A673 (cell line): Measurements from ENCODE around the gene CYSRT1. TPM values are rescaled to one million over a fixed set of nuclear protein-coding genes. Genes with fewer than 3 reads are reported as not detected.
"Not testable (repeated sequence)": the region's sequence is repeated elsewhere in the genome, so short reads cannot be mapped to it uniquely, and the experiment has no call there.

Source experiments
- BruUV-seq: library from RNA; stranded (reverse); fragments of 400-500 nt; replicated peaks from 2 replicates; lab custom pipeline; 2021; lab: Mats Ljungman, UMichigan
- CTCF ChIA-PET: fragments of 300-600 bp; sonication (Branson Sonifier 250); formaldehyde crosslinking; loops from one replicate; lab custom pipeline; 2022; ENCODE audit warnings: antibody characterized with exemption; lab: Charles Lee
- POLR2A ChIA-PET: fragments of 300-600 bp; sonication (Branson Sonifier 250); formaldehyde crosslinking; loops from one replicate; lab custom pipeline; 2022; ENCODE audit warnings: antibody characterized with exemption; ENCODE audit not compliant: low non-redundant PET; lab: Charles Lee
- DNase-seq: peaks from one replicate; pipeline ENCODE4 v3.0.0-alpha.2; 2015; ENCODE audit warnings: low spot score
- H3K27ac ChIP-seq: fragments of 200-600 bp; sonication (generic); 2 replicates; pipeline ENCODE4 v1.5.1; 2016; ENCODE audit warnings: mixed run types, low read depth, mild to moderate bottlenecking, mixed read lengths, antibody characterized with exemption, low read length; ENCODE audit not compliant: poor library complexity, severe bottlenecking
- H3K27me3 ChIP-seq: fragments of 200-600 bp; sonication (generic); replicated peaks from 2 replicates; pipeline ENCODE4 v1.6.1; 2017; ENCODE audit warnings: mixed run types, low read depth, mild to moderate bottlenecking, mixed read lengths, antibody characterized with exemption, low read length; ENCODE audit not compliant: insufficient read depth, poor library complexity
- H3K36me3 ChIP-seq: fragments of 200-600 bp; sonication (generic); 2 replicates; pipeline ENCODE4 v1.6.1; 2016; ENCODE audit warnings: mixed run types, mild to moderate bottlenecking, mixed read lengths, antibody characterized with exemption, low read length; ENCODE audit not compliant: insufficient read depth, poor library complexity, severe bottlenecking
- H3K4me1 ChIP-seq: fragments of 200-600 bp; sonication (generic); 2 replicates; pipeline ENCODE4 v1.6.1; 2017; ENCODE audit warnings: mixed run types, mild to moderate bottlenecking, mixed read lengths, antibody characterized with exemption, low read length; ENCODE audit not compliant: insufficient read depth, poor library complexity, severe bottlenecking
- H3K4me3 ChIP-seq: fragments of 200-600 bp; sonication (generic); 2 replicates; pipeline ENCODE4 v1.5.1; 2016; ENCODE audit warnings: low read depth, mixed run types, mild to moderate bottlenecking, mixed read lengths, low read length; ENCODE audit not compliant: poor library complexity, severe bottlenecking
- H3K9me3 ChIP-seq: fragments of 200-600 bp; sonication (generic); 2 replicates; pipeline ENCODE4 v1.6.1; 2016; ENCODE audit warnings: mixed run types, low read depth, mild to moderate bottlenecking, mixed read lengths, antibody characterized with exemption, low read length; ENCODE audit not compliant: poor library complexity, severe bottlenecking
- CTCF ChIP-seq: fragments of 300-800, 200-600 bp; sonication (generic); conservative IDR thresholded peaks from 2 replicates; pipeline ENCODE4 v1.5.1; 2017; ENCODE audit warnings: low read depth, mild to moderate bottlenecking, antibody characterized with exemption, low read length, moderate library complexity, mixed read lengths
- EZH2 ChIP-seq: fragments of 200-600 bp; sonication (generic); IDR thresholded peaks from 2 replicates; pipeline ENCODE4 v1.6.1; 2017; ENCODE audit warnings: borderline replicate concordance, low read depth, mild to moderate bottlenecking, mixed read lengths, antibody characterized with exemption, low read length; ENCODE audit not compliant: poor library complexity, severe bottlenecking
- intact Hi-C: fragments of 100-400 bp; cut with micrococcal nuclease; formaldehyde crosslinking; loops from one replicate; pipeline ENCODE4 v1.10.0; 2022; ENCODE audit not compliant: unreplicated experiment
- total RNA-seq: library from RNA; stranded (reverse); gene quantifications from 2 replicates; pipeline ENCODE4 v1.2.3, GENCODE V29; 2021

Gene CYSRT1
- total RNA-seq, 1 experiment from 2014 or later: 0.37 TPM

GRCh38 chr9:137256362-137256761 is 31.4 kb downstream of the CYSRT1 start:
- Histone ChIP-seq H3K9me3 (no peaks in the 10 kb centered on the region), H3K36me3 (peaks cover 16% of the 10 kb centered on the region), H3K4me1 (peaks cover 15% of the 10 kb centered on the region), H3K27me3 (no peaks in the 10 kb centered on the region), H3K27ac (peak overlapping the region; percentile 79), H3K4me3 (peak overlapping the region; percentile 88)
- intact Hi-C loops: no loop called here
- ChIA-PET CTCF (no interaction called here), POLR2A (no interaction called here)
- BruUV-seq: no TSS peak
- TF ChIP-seq EZH2 (no peak), CTCF (no peak)
- no peak for DNase-seq

- no TSS peak for BruUV-seq
- Histone ChIP-seq H3K27me3 (no peaks in the 10 kb centered on the region), H3K4me1 (peaks cover 15% of the 10 kb centered on the region), H3K9me3 (no peaks in the 10 kb centered on the region), H3K36me3 (peaks cover 16% of the 10 kb centered on the region), H3K4me3 (peak overlapping the region; percentile 88), H3K27ac (no peak overlapping the region)
- CTCF ChIA-PET: no interaction called here
- intact Hi-C loops: no loop called here
- no peak for TF ChIP-seq EZH2
- no peak for TF ChIP-seq CTCF
- no peak for DNase-seq
- POLR2A ChIA-PET: no interaction called here
These were observed 31.9 kb downstream of the CYSRT1 start for GRCh38 chr9:137256856-137257255.

- intact Hi-C loops, BruUV-seq, H3K27ac ChIP-seq, H3K4me1 ChIP-seq, H3K9me3 ChIP-seq, POLR2A ChIA-PET, H3K27me3 ChIP-seq, H3K4me3 ChIP-seq: not testable (repeated sequence)
- peak; percentile 62 for DNase-seq
- TF ChIP-seq CTCF: peak; percentile 43
- H3K36me3 ChIP-seq: peaks cover 29% of the 10 kb centered on the region
- CTCF ChIA-PET: interaction anchor here (0.9 kb wide), 1 partner anchor 26 kb away, joined by 4 read pairs; no protein-coding TSS in a partner anchor
These were observed 37.4 kb downstream of the CYSRT1 start for GRCh38 chr9:137262173-137262908.
